CD4-positive, alpha-beta memory T cell (primary cell): ENCODE results near the gene ITSN1. TPM values are rescaled to one million over a fixed set of nuclear protein-coding genes. Genes with fewer than 3 reads are reported as not detected.

Source experiments
- CTCF ChIA-PET: fragments of 350-600 bp; sonication (Branson Sonifier 250); formaldehyde crosslinking; loops from one replicate; lab custom pipeline; 2021; ENCODE audit warnings: inconsistent platforms; ENCODE audit not compliant: partially characterized antibody; lab: Charles Lee
- POLR2A ChIA-PET: fragments of 350-600 bp; sonication (Branson Sonifier 250); formaldehyde crosslinking; loops from one replicate; lab custom pipeline; 2021; ENCODE audit not compliant: partially characterized antibody; lab: Charles Lee
- DNase-seq, 5 donors: peaks; one replicate each; pipeline versions ENCODE4 v3.0.0 to v3.0.0-alpha.2; 2020 to 2022; ENCODE audit warnings: mixed read lengths in 1 of 5
- H3K27ac ChIP-seq: one replicate; pipeline ENCODE4 v1.7.0; 2013; ENCODE audit warnings: low read depth, low read length
- H3K27me3 ChIP-seq: 2 replicates; pipeline ENCODE4 v1.7.0; 2013; ENCODE audit warnings: mild to moderate bottlenecking, low read length, moderate library complexity; ENCODE audit not compliant: insufficient read depth
- H3K36me3 ChIP-seq: 2 replicates; pipeline ENCODE4 v1.7.0; 2013; ENCODE audit warnings: mild to moderate bottlenecking, low read length, moderate library complexity; ENCODE audit not compliant: insufficient read depth
- H3K4me1 ChIP-seq: 2 replicates; pipeline ENCODE4 v1.7.0; 2013; ENCODE audit warnings: mild to moderate bottlenecking, low read length, moderate library complexity; ENCODE audit not compliant: insufficient read depth
- H3K4me3 ChIP-seq, 2 donors: one replicate each; pipeline ENCODE4 v1.7.0; 2013; ENCODE audit warnings: low read length in 2 of 2, mild to moderate bottlenecking in 1 of 2
- H3K9me3 ChIP-seq, 2 donors: one replicate each; pipeline ENCODE4 v1.7.0; 2013; ENCODE audit warnings: low read length in 2 of 2, control low read depth in 1 of 2; ENCODE audit not compliant: control insufficient read depth in 1 of 2
- H3K27ac Mint-ChIP-seq, 7 donors: one replicate each; pipeline ENCODE4 v1.8.0; 2020 to 2021; ENCODE audit warnings: mixed read lengths in 7 of 7, mild to moderate bottlenecking in 6 of 7, inconsistent platforms in 3 of 7, moderate library complexity in 3 of 7
- H3K27me3 Mint-ChIP-seq, 2 donors: one replicate each; pipeline ENCODE4 v1.8.0; 2020 to 2021; ENCODE audit warnings: mixed read lengths in 2 of 2
- H3K36me3 Mint-ChIP-seq, 2 donors: one replicate each; pipeline ENCODE4 v1.8.0; 2020 to 2021; ENCODE audit warnings: mixed read lengths in 2 of 2, inconsistent platforms in 1 of 2, mild to moderate bottlenecking in 1 of 2
- H3K4me1 Mint-ChIP-seq, 4 donors: one replicate each; pipeline ENCODE4 v1.8.0; 2020 to 2021; ENCODE audit warnings: mixed read lengths in 4 of 4, mild to moderate bottlenecking in 1 of 4
- H3K4me3 Mint-ChIP-seq, 8 donors: one replicate each; pipeline ENCODE4 v1.8.0; 2020 to 2021; ENCODE audit warnings: mixed read lengths in 8 of 8, mild to moderate bottlenecking in 7 of 8, moderate library complexity in 6 of 8, inconsistent platforms in 3 of 8
- H3K9me3 Mint-ChIP-seq, 8 donors: one replicate each; pipeline ENCODE4 v1.8.0; 2020 to 2021; ENCODE audit warnings: mixed read lengths in 8 of 8, mild to moderate bottlenecking in 5 of 8, inconsistent platforms in 3 of 8, moderate library complexity in 1 of 8
- intact Hi-C: fragments of 100-400 bp; cut with micrococcal nuclease; formaldehyde crosslinking; loops from one replicate; pipeline ENCODE4 v1.15.1; 2023
- polyA plus RNA-seq, 2 donors: library from polyadenylated mRNA; unstranded; fragments of 300-500 nt; fragmentation: Illumina TruSeq; gene quantifications; one replicate each; pipeline ENCODE4 v1.2.3, GENCODE V29; 2021
- total RNA-seq, 2 experiments: library from RNA; stranded (reverse); gene quantifications; one replicate each; pipeline ENCODE4 v1.2.3, GENCODE V29; 2021

Gene ITSN1
- total and polyA plus RNA-seq, 4 experiments from 2014 or later = 1.0 to 3.9 (median 3.0) TPM

GRCh38 chr21:33895356-33895755, 253.1 kb downstream of the ITSN1 start:
- no peak for DNase-seq
- ChIA-PET POLR2A (no interaction called here), CTCF (no interaction called here)
- Histone ChIP-seq H3K27me3 (no peaks in the 10 kb centered on the region), H3K4me3 (no peak overlapping the region), H3K9me3 (no peaks in the 10 kb centered on the region), H3K36me3 (no peaks in the 10 kb centered on the region), H3K27ac (no peak overlapping the region), H3K4me1 (peaks cover 8% of the 10 kb centered on the region)
- H3K27ac Mint-ChIP-seq = no peak overlapping the region
- intact Hi-C loops = loop anchor here (2.0 kb wide), 1 partner anchor 255 kb away; the partner anchor contains the start of gene CRYZL1
- peak overlapping the region in 6 of 8 donors; percentile 27 to 80 (median 44) for H3K4me3 Mint-ChIP-seq
- H3K27me3 Mint-ChIP-seq = peaks cover 3 to 7% of the 10 kb centered on the region in 2 donors
- H3K36me3 Mint-ChIP-seq = peaks cover 3 to 4% of the 10 kb centered on the region in 2 donors
- H3K4me1 Mint-ChIP-seq = peaks cover 8 to 12% (median 11%) of the 10 kb centered on the region in 4 donors
- no peaks in the 10 kb centered on the region for H3K9me3 Mint-ChIP-seq

- Histone ChIP-seq H3K4me3 (no peak overlapping the region), H3K27ac (no peak overlapping the region), H3K27me3 (no peaks in the 10 kb centered on the region), H3K36me3 (peaks cover under 1% of the 10 kb centered on the region), H3K9me3 (no peaks in the 10 kb centered on the region), H3K4me1 (peaks cover 8% of the 10 kb centered on the region)
- Mint-ChIP-seq H3K36me3 (peaks cover 8 to 9% of the 10 kb centered on the region in 2 donors), H3K4me1 (peaks cover 8 to 12% (median 11%) of the 10 kb centered on the region in 4 donors), H3K9me3 (no peaks in the 10 kb centered on the region), H3K27me3 (peaks cover 3 to 7% of the 10 kb centered on the region in 2 donors), H3K27ac (no peak overlapping the region), H3K4me3 (no peak overlapping the region)
- ChIA-PET CTCF (interaction anchor here (0.7 kb wide), 1 partner anchor 27 kb away, joined by 3 read pairs; no protein-coding TSS in a partner anchor), POLR2A (no interaction called here)
- intact Hi-C loops = no loop called here
- DNase-seq = no peak
These were observed 254.4 kb downstream of the ITSN1 start for GRCh38 chr21:33896691-33897090.

- intact Hi-C loops = no loop called here
- H3K4me3 ChIP-seq = no peak overlapping the region
- H3K27me3 Mint-ChIP-seq = peaks cover 3 to 7% of the 10 kb centered on the region in 2 donors
- no peak overlapping the region for H3K27ac ChIP-seq
- no peak overlapping the region for H3K4me3 Mint-ChIP-seq
- DNase-seq = no peak
- no peak overlapping the region for H3K27ac Mint-ChIP-seq
- peaks cover 8 to 12% (median 11%) of the 10 kb centered on the region in 4 donors for H3K4me1 Mint-ChIP-seq
- H3K36me3 Mint-ChIP-seq = peaks cover 12 to 13% of the 10 kb centered on the region in 2 donors
- POLR2A ChIA-PET = no interaction called here
- H3K9me3 Mint-ChIP-seq = no peaks in the 10 kb centered on the region
- H3K27me3 ChIP-seq = no peaks in the 10 kb centered on the region
- CTCF ChIA-PET = no interaction called here
- H3K9me3 ChIP-seq = no peaks in the 10 kb centered on the region
- peaks cover 5% of the 10 kb centered on the region for H3K36me3 ChIP-seq
- H3K4me1 ChIP-seq = peaks cover 8% of the 10 kb centered on the region
These were observed 254.8 kb downstream of the ITSN1 start for GRCh38 chr21:33897098-33897497.

- Mint-ChIP-seq H3K27ac (no peak overlapping the region), H3K4me3 (no peak overlapping the region), H3K36me3 (peaks cover 18 to 19% of the 10 kb centered on the region in 2 donors), H3K4me1 (peaks cover 8 to 12% (median 11%) of the 10 kb centered on the region in 4 donors), H3K9me3 (no peaks in the 10 kb centered on the region), H3K27me3 (peaks cover 3 to 7% of the 10 kb centered on the region in 2 donors)
- Histone ChIP-seq H3K4me3 (no peak overlapping the region), H3K27me3 (no peaks in the 10 kb centered on the region), H3K27ac (no peak overlapping the region), H3K4me1 (peaks cover 8% of the 10 kb centered on the region), H3K36me3 (peaks cover 11% of the 10 kb centered on the region), H3K9me3 (no peaks in the 10 kb centered on the region)
- intact Hi-C loops = no loop called here
- DNase-seq = no peak
- POLR2A ChIA-PET = no interaction called here
- CTCF ChIA-PET = no interaction called here
These were observed 255.4 kb downstream of the ITSN1 start for GRCh38 chr21:33897739-33898138.

- H3K4me1 ChIP-seq = peaks cover 8% of the 10 kb centered on the region
- Mint-ChIP-seq H3K27ac (no peak overlapping the region), H3K36me3 (peaks cover 26 to 27% of the 10 kb centered on the region in 2 donors), H3K9me3 (no peaks in the 10 kb centered on the region), H3K4me3 (no peak overlapping the region), H3K27me3 (peaks cover 3 to 7% of the 10 kb centered on the region in 2 donors), H3K4me1 (peaks cover 8 to 12% (median 11%) of the 10 kb centered on the region in 4 donors)
- no peak for DNase-seq
- intact Hi-C loops = no loop called here
- peaks cover 19% of the 10 kb centered on the region for H3K36me3 ChIP-seq
- no peak overlapping the region for H3K27ac ChIP-seq
- ChIA-PET POLR2A (interaction anchor here (0.7 kb wide), 1 partner anchor 55 kb away, joined by 3 read pairs; no protein-coding TSS in a partner anchor), CTCF (interaction anchor here (0.7 to 1.6 kb wide), 2 partner anchors 25 to 449 kb away, joined by 3 read pairs; no protein-coding TSS in a partner anchor)
- H3K9me3 ChIP-seq = no peaks in the 10 kb centered on the region
- no peak overlapping the region for H3K4me3 ChIP-seq
- H3K27me3 ChIP-seq = no peaks in the 10 kb centered on the region
These were observed 256.3 kb downstream of the ITSN1 start for GRCh38 chr21:33898586-33898985.

- no peak overlapping the region for H3K4me3 ChIP-seq
- intact Hi-C loops = no loop called here
- H3K9me3 ChIP-seq = no peaks in the 10 kb centered on the region
- Mint-ChIP-seq H3K4me1 (peaks cover 8 to 12% (median 11%) of the 10 kb centered on the region in 4 donors), H3K27me3 (peaks cover 3 to 7% of the 10 kb centered on the region in 2 donors), H3K27ac (no peak overlapping the region), H3K36me3 (peaks cover 28 to 31% of the 10 kb centered on the region in 2 donors), H3K4me3 (no peak overlapping the region), H3K9me3 (no peaks in the 10 kb centered on the region)
- peaks cover 23% of the 10 kb centered on the region for H3K36me3 ChIP-seq
- no peaks in the 10 kb centered on the region for H3K27me3 ChIP-seq
- POLR2A ChIA-PET = interaction anchor here (0.7 kb wide), 1 partner anchor 55 kb away, joined by 3 read pairs; no protein-coding TSS in a partner anchor
- CTCF ChIA-PET = interaction anchor here (0.7 to 1.6 kb wide), 3 partner anchors 24 to 449 kb away, joined by 3 read pairs; no protein-coding TSS in a partner anchor
- H3K4me1 ChIP-seq = peaks cover 8% of the 10 kb centered on the region
- H3K27ac ChIP-seq = no peak overlapping the region
- no peak for DNase-seq
These were observed 256.9 kb downstream of the ITSN1 start for GRCh38 chr21:33899199-33899598.

- Mint-ChIP-seq H3K9me3 (no peaks in the 10 kb centered on the region), H3K4me3 (no peak overlapping the region), H3K36me3 (peaks cover 45 to 50% of the 10 kb centered on the region in 2 donors), H3K27me3 (peaks cover 0 to 1% of the 10 kb centered on the region in 2 donors), H3K27ac (peak overlapping the region in 2 of 7 donors; percentile 2 to 17), H3K4me1 (peaks cover 0 to 1% (median under 1%) of the 10 kb centered on the region in 4 donors)
- H3K27me3 ChIP-seq = no peaks in the 10 kb centered on the region
- H3K9me3 ChIP-seq = no peaks in the 10 kb centered on the region
- no peaks in the 10 kb centered on the region for H3K4me1 ChIP-seq
- ChIA-PET POLR2A (interaction anchor here (1.0 to 1.3 kb wide), 2 partner anchors 8 to 446 kb away, joined by 3 read pairs; no protein-coding TSS in a partner anchor), CTCF (interaction anchor here (3.1 kb wide), 1 partner anchor 22 kb away, joined by 15 read pairs; no protein-coding TSS in a partner anchor)
- H3K36me3 ChIP-seq = peaks cover 45% of the 10 kb centered on the region
- no peak overlapping the region for H3K4me3 ChIP-seq
- no peak for DNase-seq
- intact Hi-C loops = no loop called here
- H3K27ac ChIP-seq = no peak overlapping the region
These were observed 259.3 kb downstream of the ITSN1 start for GRCh38 chr21:33901412-33902288.
